OCI-LY1 (cell line): Measurements from ENCODE around the gene PROKR1.

Experiments
- H2AFZ ChIP-seq: fragments of 200-600 bp; sonication (generic), shearing (Covaris generic); 2 replicates; pipeline ENCODE4 v1.6.0; 2014; ENCODE audit warnings: antibody characterized with exemption, mild to moderate bottlenecking, low read length
- H3F3A ChIP-seq: fragments of 200-600 bp; sonication (generic), shearing (Covaris generic); 2 replicates; pipeline ENCODE4 v1.6.0; 2014; ENCODE audit warnings: mild to moderate bottlenecking, antibody characterized with exemption, low read length, moderate library complexity; ENCODE audit not compliant: insufficient read depth
- H3K27ac ChIP-seq: fragments of 200-600 bp; sonication (generic); 2 replicates; pipeline ENCODE4 v1.5.1; 2014; ENCODE audit warnings: low read length, mixed run types, mild to moderate bottlenecking, low read depth; ENCODE audit not compliant: poor library complexity, severe bottlenecking
- H3K27me3 ChIP-seq: fragments of 200-600 bp; sonication (generic); 2 replicates; pipeline ENCODE4 v1.6.0; 2014; ENCODE audit warnings: antibody characterized with exemption, mild to moderate bottlenecking, low read length, moderate library complexity; ENCODE audit not compliant: insufficient read depth
- H3K36me3 ChIP-seq: fragments of 200-600 bp; sonication (generic); 2 replicates; pipeline ENCODE4 v1.6.1; 2014; ENCODE audit warnings: mild to moderate bottlenecking, antibody characterized with exemption, low read length, moderate library complexity, mixed read lengths; ENCODE audit not compliant: insufficient read depth
- H3K4me1 ChIP-seq: fragments of 200-600 bp; sonication (generic); 2 replicates; pipeline ENCODE4 v1.5.1; 2014; ENCODE audit warnings: mild to moderate bottlenecking, low read length, moderate library complexity; ENCODE audit not compliant: insufficient read depth, severe bottlenecking
- H3K4me2 ChIP-seq: fragments of 200-600 bp; sonication (generic), shearing (Covaris generic); 2 replicates; pipeline ENCODE4 v1.6.1; 2014; ENCODE audit warnings: low read length
- H3K4me3 ChIP-seq: fragments of 200-600 bp; sonication (generic); 2 replicates; pipeline ENCODE4 v1.5.1; 2014; ENCODE audit warnings: low read length, low read depth, mild to moderate bottlenecking, mixed read lengths; ENCODE audit not compliant: poor library complexity, severe bottlenecking
- H3K79me2 ChIP-seq: fragments of 200-600 bp; shearing (Covaris generic); 2 replicates; pipeline ENCODE4 v1.6.1; 2016; ENCODE audit warnings: mixed run types, low read length, mixed read lengths; ENCODE audit not compliant: insufficient read depth
- H3K9ac ChIP-seq: fragments of 200-600 bp; sonication (generic), shearing (Covaris generic); 2 replicates; pipeline ENCODE4 v1.6.1; 2014; ENCODE audit warnings: mild to moderate bottlenecking, low read length, mixed read lengths
- H3K9me2 ChIP-seq: fragments of 200-600 bp; sonication (generic), shearing (Covaris generic); 2 replicates; pipeline ENCODE4 v1.6.1; 2014; ENCODE audit warnings: low read depth, mild to moderate bottlenecking, low read length, mixed read lengths
- H3K9me3 ChIP-seq: fragments of 200-600 bp; shearing (Covaris generic); 2 replicates; pipeline ENCODE4 v1.6.1; 2014; ENCODE audit warnings: low read length, mixed read lengths
- H4K20me1 ChIP-seq: fragments of 200-600 bp; sonication (generic), shearing (Covaris generic); 2 replicates; pipeline ENCODE4 v1.6.0; 2016; ENCODE audit warnings: mild to moderate bottlenecking, low read length; ENCODE audit not compliant: insufficient read depth
- CTCF ChIP-seq: fragments of 200-600 bp; sonication (generic), shearing (Covaris generic); IDR thresholded peaks from 2 replicates; pipeline ENCODE4 v1.5.1; 2017; ENCODE audit warnings: mild to moderate bottlenecking, antibody characterized with exemption, low read length, moderate library complexity, mixed read lengths
- EZH2 ChIP-seq: fragments of 200-600 bp; sonication (generic), shearing (Covaris generic); IDR thresholded peaks from 2 replicates; pipeline ENCODE4 v1.8.0; 2017; ENCODE audit warnings: borderline replicate concordance, mixed run types, mild to moderate bottlenecking, antibody characterized with exemption, low read length, moderate library complexity, mixed read lengths

The PROKR1 gene

GRCh38 chr2:68698567-68699377, 55.4 kb downstream of the PROKR1 start:
- H3K4me2 ChIP-seq: no peak overlapping the region
- H3K36me3 ChIP-seq: no peaks in the 10 kb centered on the region; the same call in 1 of the 2 replicates
- H3K27ac ChIP-seq: no peak overlapping the region
- TF ChIP-seq EZH2 (no peak), CTCF (no peak)
- H3K79me2 ChIP-seq: no peaks in the 10 kb centered on the region
- H4K20me1 ChIP-seq: no peaks in the 10 kb centered on the region
- peak overlapping the region; percentile 0; the same call in 1 of the 2 replicates for H2AFZ ChIP-seq
- H3K9me2 ChIP-seq: no peaks in the 10 kb centered on the region
- H3K27me3 ChIP-seq: no peaks in the 10 kb centered on the region
- no peak overlapping the region for H3K9ac ChIP-seq
- H3F3A ChIP-seq: no peaks in the 10 kb centered on the region
- peaks cover 6% of the 10 kb centered on the region for H3K4me1 ChIP-seq
- peaks cover 10% of the 10 kb centered on the region for H3K9me3 ChIP-seq
- no peak overlapping the region for H3K4me3 ChIP-seq

GRCh38 chr2:68700560-68700959, 57.2 kb downstream of the PROKR1 start:
- H3K4me1 ChIP-seq: peaks cover 6% of the 10 kb centered on the region
- no peak overlapping the region for H3K4me3 ChIP-seq
- H3K79me2 ChIP-seq: no peaks in the 10 kb centered on the region
- peaks cover 10% of the 10 kb centered on the region for H3K9me3 ChIP-seq
- H2AFZ ChIP-seq: no peak overlapping the region
- H3K27me3 ChIP-seq: no peaks in the 10 kb centered on the region
- H3K9me2 ChIP-seq: no peaks in the 10 kb centered on the region
- H4K20me1 ChIP-seq: no peaks in the 10 kb centered on the region
- H3K27ac ChIP-seq: no peak overlapping the region
- TF ChIP-seq EZH2 (no peak), CTCF (no peak)
- H3F3A ChIP-seq: no peaks in the 10 kb centered on the region
- H3K9ac ChIP-seq: no peak overlapping the region
- H3K36me3 ChIP-seq: no peaks in the 10 kb centered on the region; the same call in 1 of the 2 replicates
- no peak overlapping the region for H3K4me2 ChIP-seq

- no peaks in the 10 kb centered on the region for H4K20me1 ChIP-seq
- no peaks in the 10 kb centered on the region for H3K27me3 ChIP-seq
- no peak overlapping the region for H3K4me3 ChIP-seq
- no peaks in the 10 kb centered on the region for H3F3A ChIP-seq
- no peak overlapping the region for H3K27ac ChIP-seq
- no peak overlapping the region for H3K9ac ChIP-seq
- no peak overlapping the region for H2AFZ ChIP-seq
- TF ChIP-seq EZH2: no peak
- no peak for TF ChIP-seq CTCF
- H3K36me3 ChIP-seq: no peaks in the 10 kb centered on the region
- no peaks in the 10 kb centered on the region for H3K9me2 ChIP-seq
- H3K4me2 ChIP-seq: no peak overlapping the region
- H3K4me1 ChIP-seq: peaks cover 23% of the 10 kb centered on the region
- no peaks in the 10 kb centered on the region for H3K9me3 ChIP-seq
- no peaks in the 10 kb centered on the region for H3K79me2 ChIP-seq
These were observed 63.3 kb downstream of the PROKR1 start for GRCh38 chr2:68706637-68707036.
